MV-4-11 (cell line): ENCODE data around the gene PLPPR3.
"Not testable (repeated sequence)": the region's sequence is repeated elsewhere in the genome, so short reads cannot be mapped to it uniquely, and the experiment has no call there.

Experiments used
- DNase-seq: peaks from one replicate; lab custom pipeline; 2025; lab: John Stamatoyannopoulos, UW

Gene PLPPR3

GRCh38 chr19:854549-854948, 32.8 kb upstream of the PLPPR3 start:
- DNase-seq = no peak

GRCh38 chr19:853614-854220, 32.0 kb upstream of the PLPPR3 start:
- DNase-seq = not testable (repeated sequence)

- DNase-seq = no peak
These were observed 31.3 kb upstream of the PLPPR3 start for GRCh38 chr19:853014-853585.

- DNase-seq = peak; percentile 53
These were observed 30.6 kb upstream of the PLPPR3 start, which contains the start of gene ELANE for GRCh38 chr19:852136-853013. Gene ELANE (plus strand): TSS chr19:852303. CDS start chr19:852329, 26 bp downstream.

GRCh38 chr19:850979-851335, 29.2 kb upstream of the PLPPR3 start:
- DNase-seq = no peak

- peak; percentile 90 for DNase-seq
These were observed 28.6 kb upstream of the PLPPR3 start for GRCh38 chr19:850221-850978.

GRCh38 chr19:849195-849594, 27.4 kb upstream of the PLPPR3 start:
- DNase-seq = not testable (repeated sequence)

- DNase-seq = peak; percentile 56
These were observed 26.7 kb upstream of the PLPPR3 start for GRCh38 chr19:848386-848921.

GRCh38 chr19:845707-846521, 24.2 kb upstream of the PLPPR3 start:
- DNase-seq = no peak

- DNase-seq = peak; percentile 50
These were observed 22.8 kb upstream of the PLPPR3 start for GRCh38 chr19:844546-844971.

GRCh38 chr19:843836-844545, 22.2 kb upstream of the PLPPR3 start:
- DNase-seq = no peak

GRCh38 chr19:843180-843835, 21.6 kb upstream of the PLPPR3 start:
- no peak for DNase-seq

GRCh38 chr19:842802-843179, 21.0 kb upstream of the PLPPR3 start:
- DNase-seq = not testable (repeated sequence)

GRCh38 chr19:840519-841206, 18.9 kb upstream of the PLPPR3 start, which contains the start of gene PRTN3:
Gene PRTN3 (plus strand): TSS chr19:840999. CDS start chr19:841009, 10 bp downstream.
- peak; percentile 93 for DNase-seq

- peak; percentile 85 for DNase-seq
These were observed 13.6 kb upstream of the PLPPR3 start for GRCh38 chr19:835210-835810.

- DNase-seq = peak; percentile 86
These were observed 12.5 kb upstream of the PLPPR3 start for GRCh38 chr19:834216-834615.

- DNase-seq = no peak
These were observed 9.9 kb upstream of the PLPPR3 start for GRCh38 chr19:831407-832369.
